ENCODE measurements around the gene CDK5RAP2. TPM values are rescaled to one million over a fixed set of nuclear protein-coding genes. Genes with fewer than 3 reads are reported as not detected.
"Not testable (repeated sequence)": the region's sequence is repeated elsewhere in the genome, so short reads cannot be mapped to it uniquely, and the experiment has no call there.

CDK5RAP2 gene
- total and polyA plus RNA-seq, 9 of the 15 experiments (the other 6 are each of a cell fraction or from before 2014, with no cell fraction given), result 19.9 to 68.8 (median 42.2) TPM

GRCh38 chr9:120628925-120629497, 49.0 kb upstream of the CDK5RAP2 start:
- H3K27me3 ChIP-seq (ENCODE audit: control insufficient read depth in 2 of 2, insufficient read depth in 2 of 2, low read length in 2 of 2); H2AFZ ChIP-seq (ENCODE audit: low read depth, low read length); H3K9ac ChIP-seq (ENCODE audit: insufficient read depth in 1 of 2, low read depth in 2 of 2, low read length in 2 of 2); H3K4me3 ChIP-seq; in situ Hi-C loops (cut with MboI); H3K36me3 ChIP-seq (ENCODE audit: control insufficient read depth, insufficient read depth, low read length); H4K20me1 ChIP-seq (replicated peaks; ENCODE audit: control insufficient read depth, insufficient read depth, low read length); DNase-seq (ENCODE audit: extremely low read depth in 1 of 4, low spot score in 3 of 4); ATAC-seq; H3K9me1 ChIP-seq (ENCODE audit: control insufficient read depth, insufficient read depth, low read length); FAIRE-seq; CTCF ChIA-PET (ENCODE audit: low intra/inter-chr PET ratio); H3K4me1 ChIP-seq (replicated peaks in 1 of 2; ENCODE audit: control insufficient read depth in 2 of 2, insufficient read depth in 2 of 2, low read length in 2 of 2); H3K4me2 ChIP-seq (ENCODE audit: insufficient read depth, low read length); H3K9me3 ChIP-seq (replicated peaks; ENCODE audit: control insufficient read depth, insufficient read depth, low read depth, low read length); BruUV-seq (replicated peaks); intact Hi-C loops (cut with micrococcal nuclease); H3K27ac ChIP-seq (ENCODE audit: extremely low read depth, low read depth, low read length); H3K79me2 ChIP-seq (ENCODE audit: control insufficient read depth, insufficient read depth, low read length); TF ChIP-seq ZBTB40 (CRISPR knock-in tag; IDR thresholded peaks at IDR 0.05): not testable (repeated sequence)
- POLR2A ChIA-PET, result interaction anchor here (1.2 kb wide), 1 partner anchor 322 kb away, joined by 3 read pairs; no protein-coding TSS in a partner anchor
- 72% methylated on average over 3 of the region's 3 CpGs for WGBS (ENCODE audit: insufficient coverage, low coverage, missing lambda C conversion rate)
- TF ChIP-seq ZNF121 (CRISPR knock-in tag; conservative IDR thresholded peaks at IDR 0.05), result peak; percentile 70
- TF ChIP-seq FOSL1 (tag; conservative IDR thresholded peaks at IDR 0.05), result peak; percentile 53
- TF ChIP-seq ZBTB40 (IDR thresholded peaks at IDR 0.05), result peak; percentile 56; the same call in 1 of the 2 replicates

Data from K562 (cell line).